Muscle of back (tissue), 11 donors: ENCODE results near the gene LTBP1. TPM values are rescaled to one million over a fixed set of nuclear protein-coding genes. Genes with fewer than 3 reads are reported as not detected.
"Not testable (repeated sequence)": the region's sequence is repeated elsewhere in the genome, so short reads cannot be mapped to it uniquely, and the experiment has no call there.

Experiments used
- DNase-seq, 3 donors: peaks; one replicate each; pipeline versions ENCODE4 v3.0.0 to v3.0.0-alpha.2; 2013
- polyA plus RNA-seq, 10 donors: library from polyadenylated mRNA; unstranded; fragments of 120-200 nt; gene quantifications; one replicate each; pipeline ENCODE4 v1.2.1, GENCODE V29; 2013; ENCODE audit not compliant: insufficient read length in 10 of 10

LTBP1 gene
- polyA plus RNA-seq, 10 donors, result 52.1 to 101 (median 66.1) TPM

GRCh38 chr2:33220533-33220932, 273.8 kb downstream of the LTBP1 start:
- no peak for DNase-seq

- DNase-seq, result no peak
Observed at GRCh38 chr2:33221046-33221784, 274.5 kb downstream of the LTBP1 start.

- no peak for DNase-seq
Observed at GRCh38 chr2:33222309-33222708, 275.6 kb downstream of the LTBP1 start.

- peak in 1 of 3 donors; percentile 51 for DNase-seq
Observed at GRCh38 chr2:33223856-33224255, 277.1 kb downstream of the LTBP1 start.

- DNase-seq, result no peak
Observed at GRCh38 chr2:33225350-33225749, 278.6 kb downstream of the LTBP1 start.

GRCh38 chr2:33226546-33226945, 279.8 kb downstream of the LTBP1 start:
- DNase-seq, result no peak

- peak in 1 of 3 donors; percentile 20 for DNase-seq
Observed at GRCh38 chr2:33229646-33230045, 282.9 kb downstream of the LTBP1 start.

- no peak for DNase-seq
Observed at GRCh38 chr2:33230195-33230594, 283.4 kb downstream of the LTBP1 start.

GRCh38 chr2:33230842-33231241, 284.1 kb downstream of the LTBP1 start:
- no peak for DNase-seq

- DNase-seq, result not testable (repeated sequence)
Observed at GRCh38 chr2:33235559-33235958, 288.8 kb downstream of the LTBP1 start.

GRCh38 chr2:33236482-33237385, 290.0 kb downstream of the LTBP1 start:
- DNase-seq, result peak in 1 of 3 donors; percentile 33

GRCh38 chr2:33238111-33238510, 291.4 kb downstream of the LTBP1 start:
- DNase-seq, result no peak

- DNase-seq, result no peak
Observed at GRCh38 chr2:33240178-33240577, 293.4 kb downstream of the LTBP1 start.

GRCh38 chr2:33241072-33241471, 294.3 kb downstream of the LTBP1 start:
- no peak for DNase-seq

- no peak for DNase-seq
Observed at GRCh38 chr2:33241581-33241980, 294.8 kb downstream of the LTBP1 start.

- peak in 1 of 3 donors; percentile 30 for DNase-seq
Observed at GRCh38 chr2:33242845-33243244, 296.1 kb downstream of the LTBP1 start.

- DNase-seq, result no peak
Observed at GRCh38 chr2:33246432-33246831, 299.7 kb downstream of the LTBP1 start.

GRCh38 chr2:33247365-33247764, 300.6 kb downstream of the LTBP1 start:
- DNase-seq, result no peak

- DNase-seq, result no peak
Observed at GRCh38 chr2:33250417-33251029, 303.8 kb downstream of the LTBP1 start.

- no peak for DNase-seq
Observed at GRCh38 chr2:33256162-33256755, 309.5 kb downstream of the LTBP1 start.

- no peak for DNase-seq
Observed at GRCh38 chr2:33258387-33258786, 311.6 kb downstream of the LTBP1 start.

- DNase-seq, result no peak
Observed at GRCh38 chr2:33262097-33262496, 315.3 kb downstream of the LTBP1 start.
